AG04450 (cell line): ENCODE data around the gene ARHGAP24. TPM values are rescaled to one million over a fixed set of nuclear protein-coding genes. Genes with fewer than 3 reads are reported as not detected.

Experiments used
- CTCF ChIA-PET: fragments of 300-600, 350-600 bp; formaldehyde crosslinking; extraction: SDS; loops from one replicate; lab custom pipeline; 2022; ENCODE audit warnings: antibody characterized with exemption, inconsistent platforms; lab: Charles Lee
- POLR2A ChIA-PET: fragments of 350-600 bp; formaldehyde crosslinking; extraction: SDS; loops from one replicate; lab custom pipeline; 2021; ENCODE audit warnings: antibody characterized with exemption, inconsistent platforms; lab: Yijun Ruan, JAX
- DNase-seq: peaks from one replicate; pipeline ENCODE4 v3.0.0-alpha.2; 2011; ENCODE audit warnings: low read depth, low spot score
- H3K27ac ChIP-seq: one replicate; pipeline ENCODE4 v1.5.1; 2012; ENCODE audit warnings: low read depth, low read length, control low read depth
- H3K27me3 ChIP-seq: one replicate; pipeline ENCODE4 v1.6.0; 2012; ENCODE audit warnings: low read length; ENCODE audit not compliant: control insufficient read depth, insufficient read depth
- H3K4me3 ChIP-seq: 2 replicates; pipeline ENCODE4 v1.5.1; 2011; ENCODE audit warnings: mild to moderate bottlenecking, low read depth, low read length, control low read depth
- H3K9me3 ChIP-seq: 2 replicates; pipeline ENCODE4 v1.5.1; 2012; ENCODE audit warnings: low read length; ENCODE audit not compliant: control insufficient read depth, insufficient read depth
- polyA plus RNA-seq: library from polyadenylated mRNA; depleted of rRNA; stranded (reverse); fragments of >200 nt; gene quantifications from 2 replicates; pipeline ENCODE4 v1.2.3, GENCODE V29; 2011
- TF ChIP-seq, protein P1 (sequence below): IDR thresholded peaks from 2 replicates; pipeline ENCODE4 v1.5.1; 2011; ENCODE audit warnings: low read depth, low read length, control low read depth, inconsistent platforms

Gene ARHGAP24
- polyA plus RNA-seq, 1 experiment, result 16.8 TPM

DNA sequence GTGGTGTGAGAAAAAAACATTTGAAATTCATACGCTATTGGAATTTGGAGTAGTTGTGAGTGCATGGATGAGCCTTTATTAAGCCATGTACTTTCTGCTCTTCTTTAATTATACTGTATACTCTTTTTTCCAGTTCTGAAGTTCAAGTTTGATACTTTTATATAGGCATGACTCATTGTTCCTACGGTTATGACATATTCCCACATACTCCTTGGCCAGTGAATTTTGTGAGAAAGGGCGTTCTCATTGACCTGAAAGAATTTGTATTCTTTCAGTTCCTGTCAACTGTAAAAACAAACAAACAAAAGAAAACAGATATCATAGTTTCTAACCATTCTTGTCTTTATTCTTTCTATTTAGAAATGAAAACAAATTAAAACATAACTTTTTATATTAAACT, 477.6 kb downstream of the ARHGAP24 start:
- DNase-seq, result no peak
- no peaks in the 10 kb centered on the region for H3K27me3 ChIP-seq
- TF ChIP-seq, protein P1, sequence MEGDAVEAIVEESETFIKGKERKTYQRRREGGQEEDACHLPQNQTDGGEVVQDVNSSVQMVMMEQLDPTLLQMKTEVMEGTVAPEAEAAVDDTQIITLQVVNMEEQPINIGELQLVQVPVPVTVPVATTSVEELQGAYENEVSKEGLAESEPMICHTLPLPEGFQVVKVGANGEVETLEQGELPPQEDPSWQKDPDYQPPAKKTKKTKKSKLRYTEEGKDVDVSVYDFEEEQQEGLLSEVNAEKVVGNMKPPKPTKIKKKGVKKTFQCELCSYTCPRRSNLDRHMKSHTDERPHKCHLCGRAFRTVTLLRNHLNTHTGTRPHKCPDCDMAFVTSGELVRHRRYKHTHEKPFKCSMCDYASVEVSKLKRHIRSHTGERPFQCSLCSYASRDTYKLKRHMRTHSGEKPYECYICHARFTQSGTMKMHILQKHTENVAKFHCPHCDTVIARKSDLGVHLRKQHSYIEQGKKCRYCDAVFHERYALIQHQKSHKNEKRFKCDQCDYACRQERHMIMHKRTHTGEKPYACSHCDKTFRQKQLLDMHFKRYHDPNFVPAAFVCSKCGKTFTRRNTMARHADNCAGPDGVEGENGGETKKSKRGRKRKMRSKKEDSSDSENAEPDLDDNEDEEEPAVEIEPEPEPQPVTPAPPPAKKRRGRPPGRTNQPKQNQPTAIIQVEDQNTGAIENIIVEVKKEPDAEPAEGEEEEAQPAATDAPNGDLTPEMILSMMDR, result no peak
- ChIA-PET POLR2A (no interaction called here), CTCF (interaction anchor here (1.7 kb wide), 1 partner anchor 16 kb away, joined by 9 read pairs; no protein-coding TSS in a partner anchor)
- H3K27ac ChIP-seq, result no peak overlapping the region
- H3K4me3 ChIP-seq, result no peak overlapping the region
- H3K9me3 ChIP-seq, result no peaks in the 10 kb centered on the region

DNA sequence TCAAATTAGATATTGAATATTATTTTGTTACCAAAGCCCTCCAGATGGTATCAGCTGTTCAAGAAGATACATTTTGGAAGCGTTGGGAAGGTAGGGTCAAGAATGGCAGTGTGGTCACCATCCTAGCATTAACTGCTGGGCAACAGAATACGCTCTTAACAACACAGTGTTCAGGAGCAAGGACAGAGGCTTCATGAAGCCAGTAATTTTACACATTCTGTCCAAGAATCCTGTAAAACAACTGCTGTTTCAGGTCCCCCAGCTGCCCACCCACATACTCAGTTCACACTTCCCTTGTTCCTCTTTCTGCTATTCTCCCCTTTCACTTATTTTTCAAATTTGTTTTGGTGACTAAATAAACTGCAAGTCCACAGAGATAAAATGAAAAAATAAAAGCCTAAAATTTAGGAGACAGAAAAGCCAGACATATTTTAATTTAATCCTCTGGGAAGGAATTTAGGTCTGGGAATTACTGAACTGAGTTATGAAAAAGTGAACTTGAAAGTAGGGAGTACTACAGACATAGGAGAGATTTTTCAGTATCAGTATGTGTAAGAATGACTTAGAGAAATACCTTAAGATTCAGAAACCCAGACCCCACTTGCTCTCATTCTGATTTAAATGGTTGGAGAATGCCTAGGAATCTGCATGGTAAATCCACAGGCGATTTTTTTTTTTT, 478.2 kb downstream of the ARHGAP24 start:
- no peaks in the 10 kb centered on the region for H3K27me3 ChIP-seq
- TF ChIP-seq, protein P1, result no peak
- POLR2A ChIA-PET, result no interaction called here
- DNase-seq, result no peak
- no peaks in the 10 kb centered on the region for H3K9me3 ChIP-seq
- H3K27ac ChIP-seq, result no peak overlapping the region
- CTCF ChIA-PET, result no interaction called here
- no peak overlapping the region for H3K4me3 ChIP-seq

DNA sequence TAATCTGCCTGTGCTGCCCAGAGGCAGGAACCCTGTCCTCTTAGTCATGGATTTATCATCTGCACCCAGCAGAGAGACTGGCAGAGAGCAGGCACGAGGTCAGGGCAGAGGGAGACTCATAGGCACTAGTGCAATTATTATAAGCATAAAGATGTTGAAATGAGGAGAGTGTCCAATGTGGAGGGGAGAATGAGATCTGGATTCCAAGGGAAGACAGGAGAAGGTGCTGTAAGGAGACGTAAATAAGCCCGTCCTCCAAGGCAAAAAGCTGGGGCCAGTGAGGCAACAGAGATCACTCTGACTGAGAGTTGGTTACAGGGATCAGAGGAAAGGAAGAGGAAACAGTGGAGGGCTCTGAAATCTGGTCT, 478.7 kb downstream of the ARHGAP24 start:
- no peaks in the 10 kb centered on the region for H3K27me3 ChIP-seq
- no peak for DNase-seq
- H3K4me3 ChIP-seq, result no peak overlapping the region
- TF ChIP-seq, protein P1, result no peak
- ChIA-PET CTCF (interaction anchor here (1.0 kb wide), 1 partner anchor 15 kb away, joined by 4 read pairs; no protein-coding TSS in a partner anchor), POLR2A (no interaction called here)
- no peaks in the 10 kb centered on the region for H3K9me3 ChIP-seq
- no peak overlapping the region for H3K27ac ChIP-seq

DNA sequence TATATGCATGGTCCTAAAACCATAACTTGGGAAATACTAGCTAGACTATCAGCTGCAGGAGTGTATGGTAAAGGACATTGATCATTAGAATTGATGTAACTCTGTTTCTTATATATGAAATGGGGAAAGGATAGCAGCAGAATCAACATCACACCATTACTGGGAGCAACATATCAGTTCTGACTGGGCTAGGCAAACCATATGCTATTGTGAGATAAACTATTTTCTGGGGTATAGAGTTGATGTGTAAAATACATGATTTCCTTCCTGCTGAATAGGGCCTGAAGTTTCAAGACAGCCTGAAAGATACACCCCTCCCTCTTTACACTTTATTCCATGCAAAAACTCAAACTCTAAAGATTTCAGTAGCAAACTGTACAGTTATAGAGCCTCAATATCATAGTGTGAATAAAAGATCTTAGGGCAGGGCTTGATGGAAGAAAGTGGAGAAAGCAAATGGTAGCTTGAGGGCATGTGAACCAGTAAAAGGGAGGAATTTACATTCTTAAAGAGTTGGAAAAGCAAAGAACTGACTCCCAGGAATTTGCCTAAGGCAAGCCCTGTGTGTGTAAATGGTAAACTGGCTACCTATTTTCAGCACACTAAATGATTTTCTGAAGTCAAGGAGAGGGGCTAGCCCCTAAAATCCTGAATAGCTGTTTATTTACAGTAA, 480.8 kb downstream of the ARHGAP24 start:
- ChIA-PET CTCF (interaction anchor here (1.0 to 2.5 kb wide), 4 partner anchors 10 to 159 kb away, joined by 3 to 12 read pairs (median 5); no protein-coding TSS in a partner anchor), POLR2A (no interaction called here)
- Histone ChIP-seq H3K9me3 (no peaks in the 10 kb centered on the region), H3K27me3 (no peaks in the 10 kb centered on the region), H3K4me3 (no peak overlapping the region), H3K27ac (no peak overlapping the region)
- DNase-seq, result no peak
- TF ChIP-seq, protein P1, result no peak
